ENCODE measurements around the gene RAD21L1. TPM values are rescaled to one million over a fixed set of nuclear protein-coding genes. Genes with fewer than 3 reads are reported as not detected.

Gene RAD21L1
- total and polyA plus RNA-seq, 5 experiments from 2014 or later, result 0.49 TPM; not detected in 4

DNA sequence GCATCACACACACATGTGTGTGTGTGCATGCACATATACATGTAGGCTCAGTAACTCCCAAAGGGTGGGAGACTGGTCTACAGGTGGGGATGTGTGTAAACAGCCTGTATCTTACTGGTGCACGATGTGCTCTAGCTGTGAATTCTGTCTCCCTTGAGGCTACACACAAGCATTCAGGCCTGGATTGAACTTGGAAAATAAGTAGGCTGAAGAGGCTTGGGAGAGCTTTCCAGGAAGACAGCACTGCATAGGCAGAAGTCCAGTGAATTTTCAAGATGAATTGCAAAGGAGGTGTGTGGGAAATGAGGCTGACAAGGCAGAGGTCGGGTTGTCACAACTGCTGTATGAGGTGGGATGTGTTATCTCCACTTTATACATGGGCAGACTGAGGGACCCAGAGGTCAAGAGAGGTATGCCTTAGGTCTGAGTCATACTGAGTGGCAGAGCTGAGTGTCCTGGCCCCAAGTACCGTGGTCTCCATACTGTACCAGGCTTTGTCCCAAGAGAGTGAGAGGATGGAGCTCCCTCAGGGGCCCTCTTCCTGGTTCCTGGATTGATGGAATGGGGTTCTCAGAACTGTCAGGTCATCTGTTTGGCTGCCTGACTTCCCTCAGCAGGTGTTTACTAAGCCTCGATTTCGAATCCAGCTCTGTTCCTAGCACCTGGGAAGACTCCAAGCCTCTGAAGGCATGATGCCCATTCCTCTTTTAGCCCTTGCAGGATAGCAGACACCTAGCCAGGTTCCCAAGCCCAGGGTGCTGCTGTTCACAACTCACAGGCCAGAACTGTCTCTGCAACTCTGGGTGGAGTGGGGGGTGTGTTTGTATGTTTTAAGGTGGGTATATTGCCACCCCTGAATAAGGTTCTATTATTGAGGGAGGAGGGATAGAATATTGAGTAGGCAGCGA, 54.6 kb downstream of the RAD21L1 start:
- H3K4me3 Mint-ChIP-seq, result peak overlapping the region in 8 of 10 donors; percentile 21 to 75 (median 67)
- no peaks in the 10 kb centered on the region for H3K27me3 Mint-ChIP-seq
- peaks cover 0 to 8% (median 0%) of the 10 kb centered on the region in 3 donors for H3K36me3 Mint-ChIP-seq
- H3K4me1 Mint-ChIP-seq, result peaks cover 35 to 66% (median 59%) of the 10 kb centered on the region in 4 donors
- DNase-seq (no peak), ATAC-seq (peak in 1 of 2 donors; percentile 41)
- H3K27ac Mint-ChIP-seq, result peak overlapping the region; percentile 75 to 96 (median 85)
- H3K9me3 Mint-ChIP-seq, result no peaks in the 10 kb centered on the region
- POLR2A ChIA-PET, result interaction anchor here (1.0 to 5.8 kb wide), 3 partner anchors 10 to 55 kb away, joined by 3 to 33 read pairs (median 4); partner anchors contain the start of genes RAD21L1 and SNPH

DNA sequence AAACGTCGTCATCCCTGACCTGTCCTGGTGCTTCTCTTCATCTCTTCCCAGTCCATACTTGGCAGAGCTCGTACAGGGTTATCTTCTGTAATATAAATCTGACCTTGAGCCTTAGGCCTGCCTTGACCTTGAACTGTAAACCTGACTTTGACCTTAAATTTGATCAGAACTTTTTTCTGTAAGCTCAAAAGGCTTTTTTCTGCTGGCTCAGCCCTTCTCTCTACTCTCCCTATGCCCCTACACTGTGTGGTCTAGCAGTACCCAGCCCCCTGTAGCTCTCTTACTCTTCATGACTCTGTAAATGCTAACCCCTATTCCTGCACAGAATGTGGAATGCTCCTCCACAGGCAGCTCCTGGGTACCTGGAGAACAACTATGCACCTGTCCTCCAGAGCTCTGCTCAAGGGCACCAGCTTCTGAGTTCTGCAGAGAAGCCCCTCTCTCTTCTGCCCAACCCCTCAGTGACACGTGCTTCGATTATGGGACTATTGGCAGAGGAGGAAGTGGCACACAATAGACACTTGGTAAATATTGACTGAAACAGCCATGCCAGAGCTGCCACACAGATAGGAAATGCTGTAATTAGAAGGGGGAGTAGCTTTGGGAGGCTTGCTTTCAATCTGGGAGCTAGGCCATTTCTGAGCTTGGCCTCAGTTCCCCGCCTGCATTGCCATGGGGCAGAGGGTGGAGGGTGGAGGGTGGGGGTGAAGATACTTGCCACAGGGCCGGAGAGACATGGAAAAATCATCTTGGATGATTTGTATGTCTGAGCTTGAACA, 55.6 kb downstream of the RAD21L1 start:
- Mint-ChIP-seq H3K4me3 (peak overlapping the region; percentile 24 to 75 (median 67)), H3K36me3 (peaks cover 0 to 4% (median 0%) of the 10 kb centered on the region in 3 donors), H3K4me1 (peaks cover 35 to 67% (median 63%) of the 10 kb centered on the region in 4 donors), H3K27ac (peak overlapping the region; percentile 75 to 96 (median 85)), H3K27me3 (no peaks in the 10 kb centered on the region), H3K9me3 (no peaks in the 10 kb centered on the region)
- ATAC-seq (peak in 1 of 2 donors; percentile 51), DNase-seq (peak in 1 of 10 donors; percentile 11)
- POLR2A ChIA-PET, result interaction anchor here (0.7 to 5.8 kb wide), 5 partner anchors 11 to 108 kb away, joined by 3 to 33 read pairs (median 3); partner anchors contain the start of genes RAD21L1 and SNPH

DNA sequence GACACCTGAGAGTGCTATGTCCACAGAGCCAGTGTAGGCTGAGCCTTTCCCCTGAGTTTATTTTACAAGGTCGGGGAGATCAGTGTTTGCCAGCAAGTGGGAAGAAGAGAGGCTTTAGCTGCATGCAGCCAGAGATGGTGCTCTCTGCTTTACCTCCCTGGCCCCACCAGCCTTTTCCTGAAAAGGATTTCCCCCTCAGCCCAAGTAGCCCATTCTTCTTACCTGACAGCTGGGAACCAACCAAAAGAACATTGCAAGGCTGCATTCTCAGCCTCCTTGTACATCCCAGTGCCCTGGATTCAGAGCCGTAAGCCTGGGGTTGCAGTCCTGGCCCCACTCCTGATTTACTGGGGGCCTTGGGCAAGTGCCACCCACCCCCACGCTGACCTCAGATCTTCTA, 57.1 kb downstream of the RAD21L1 start:
- DNase-seq (no peak), ATAC-seq (no peak)
- POLR2A ChIA-PET, result interaction anchor here (0.9 to 5.8 kb wide), 4 partner anchors 9 to 55 kb away, joined by 3 to 33 read pairs (median 4); partner anchors contain the start of gene SNPH
- Mint-ChIP-seq H3K9me3 (no peaks in the 10 kb centered on the region), H3K27me3 (no peaks in the 10 kb centered on the region), H3K27ac (peak overlapping the region; percentile 3 to 97 (median 82)), H3K4me3 (peak overlapping the region in 3 of 10 donors; percentile 2 to 48 (median 34)), H3K36me3 (peaks cover 0 to 7% (median under 1%) of the 10 kb centered on the region in 3 donors), H3K4me1 (peaks cover 47 to 82% (median 77%) of the 10 kb centered on the region in 4 donors)

DNA sequence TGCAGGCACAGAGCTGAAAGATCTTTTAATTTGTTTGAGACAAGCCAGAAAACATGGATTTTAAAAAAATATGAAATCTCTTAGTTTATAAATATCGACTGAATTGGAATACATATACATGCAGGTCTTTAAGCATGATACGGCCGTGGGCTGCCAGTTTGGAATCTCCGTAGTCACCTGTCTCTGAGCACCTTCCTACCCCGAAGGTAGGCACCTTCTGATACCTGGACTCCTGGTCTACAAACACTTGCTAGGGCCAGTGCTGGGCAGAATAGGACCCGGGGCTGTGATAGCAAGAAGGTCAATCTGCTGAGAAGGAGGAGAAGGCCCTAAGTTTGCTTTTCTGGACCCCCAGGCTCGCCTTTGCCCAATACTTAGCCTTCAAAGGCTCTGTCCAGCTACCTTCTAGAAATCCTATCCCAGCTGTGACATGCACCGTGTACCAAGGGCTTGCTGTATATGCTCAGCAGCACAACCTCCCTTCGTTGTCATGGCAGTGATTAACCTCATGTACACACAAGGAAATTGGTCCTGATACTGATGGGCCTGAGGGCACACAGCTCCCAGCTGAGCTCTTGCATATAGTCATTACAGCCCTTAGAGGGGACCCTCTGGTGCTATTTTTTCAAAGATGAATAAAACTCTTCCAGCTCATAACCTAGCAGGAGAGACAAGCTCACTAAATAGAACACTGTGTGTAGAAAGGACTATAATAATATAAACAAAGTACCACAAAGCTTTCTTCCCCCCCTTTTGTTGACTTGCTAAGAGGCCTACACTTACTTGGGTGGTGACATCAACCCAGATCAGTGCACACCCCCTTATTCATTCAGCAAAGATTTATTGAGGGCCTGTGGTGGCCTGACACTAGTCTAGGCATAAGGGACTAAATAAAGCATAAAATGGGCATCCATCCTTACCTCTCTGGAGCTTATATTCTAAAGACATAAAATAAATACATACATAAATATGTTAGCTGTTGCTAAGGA, 58.0 kb downstream of the RAD21L1 start:
- peak in 1 of 10 donors; percentile 10 for DNase-seq
- Mint-ChIP-seq H3K27me3 (no peaks in the 10 kb centered on the region), H3K4me3 (peak overlapping the region in 5 of 10 donors; percentile 8 to 81 (median 46)), H3K27ac (peak overlapping the region; percentile 40 to 97 (median 88)), H3K36me3 (peaks cover 0 to 8% (median 4%) of the 10 kb centered on the region in 3 donors), H3K4me1 (peaks cover 50 to 86% (median 81%) of the 10 kb centered on the region in 4 donors), H3K9me3 (no peaks in the 10 kb centered on the region)
- ATAC-seq, result peak in 1 of 2 donors; percentile 19
- POLR2A ChIA-PET, result interaction anchor here (0.8 to 5.8 kb wide), 4 partner anchors 9 to 46 kb away, joined by 3 to 33 read pairs (median 4); partner anchors contain the start of gene SNPH

DNA sequence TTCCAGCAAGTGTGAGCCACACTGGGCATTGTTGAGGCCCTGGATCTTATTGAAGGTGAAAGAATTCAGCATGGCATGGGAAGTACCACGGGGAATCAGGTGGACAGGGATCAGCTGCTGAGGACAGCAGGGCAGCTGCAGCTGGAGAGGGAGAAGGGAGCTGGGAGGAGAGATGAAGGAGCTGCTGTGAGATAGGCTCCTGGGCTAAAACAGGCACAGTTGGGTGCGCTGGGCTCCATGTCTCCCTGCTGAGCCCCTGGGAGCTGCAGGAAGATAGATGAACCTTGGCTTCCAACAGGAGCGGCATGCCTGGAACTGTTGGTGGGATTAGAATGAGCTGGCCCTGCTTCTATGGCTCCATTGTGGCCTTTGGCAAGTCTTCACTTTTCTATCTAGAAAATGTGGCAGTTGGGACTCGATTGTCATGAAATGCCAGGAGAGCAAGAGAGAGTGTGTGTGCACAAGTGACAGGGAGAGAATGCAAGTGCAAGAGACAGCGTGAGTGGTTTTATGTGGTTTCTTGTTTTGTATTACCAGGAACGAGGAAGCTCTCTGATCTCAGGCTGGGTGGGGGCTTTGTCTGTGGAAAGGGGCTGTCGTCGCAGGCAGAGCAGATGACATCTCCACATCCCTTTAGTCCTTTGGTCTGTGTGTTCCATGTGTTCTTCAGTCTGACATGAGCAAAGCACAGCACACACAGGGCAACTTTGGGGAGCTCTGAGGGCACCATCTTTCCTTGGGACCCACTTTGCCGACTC, 60.6 kb downstream of the RAD21L1 start:
- H3K36me3 Mint-ChIP-seq, result peaks cover 0 to 14% (median 6%) of the 10 kb centered on the region in 3 donors
- DNase-seq (peak in 9 of 10 donors; percentile 24 to 78 (median 51)), ATAC-seq (peak; percentile 83 to 88)
- H3K27me3 Mint-ChIP-seq, result no peaks in the 10 kb centered on the region
- no peaks in the 10 kb centered on the region for H3K9me3 Mint-ChIP-seq
- H3K27ac Mint-ChIP-seq, result peak overlapping the region; percentile 91 to 97 (median 96)
- H3K4me3 Mint-ChIP-seq, result peak overlapping the region; percentile 61 to 94 (median 82)
- peaks cover 47 to 78% (median 76%) of the 10 kb centered on the region in 4 donors for H3K4me1 Mint-ChIP-seq
- POLR2A ChIA-PET, result interaction anchor here (0.7 to 2.5 kb wide), 9 partner anchors 8 to 1922 kb away, joined by 3 to 19 read pairs (median 5); partner anchors contain the start of gene SNPH

DNA sequence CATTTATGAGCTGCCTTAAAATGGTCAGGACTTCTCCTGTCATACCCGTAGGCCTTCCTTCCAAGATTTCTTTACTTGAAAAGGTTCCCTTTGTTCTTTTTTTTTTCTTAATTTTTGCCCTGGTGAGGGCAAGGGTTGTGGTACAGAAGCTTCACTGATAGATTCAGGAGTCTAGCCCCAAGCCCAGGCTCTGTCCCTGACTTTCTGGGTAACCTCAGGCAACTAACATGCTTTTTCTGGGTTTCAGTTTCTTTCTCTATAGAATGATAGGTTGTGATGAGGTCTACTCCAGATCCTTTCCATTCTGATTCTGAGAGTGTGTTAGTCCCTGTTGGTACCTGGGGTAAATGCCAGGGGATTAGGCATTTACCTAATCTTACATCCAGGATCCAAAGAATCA, 61.5 kb downstream of the RAD21L1 start:
- H3K36me3 Mint-ChIP-seq, result peaks cover 0 to 14% (median 6%) of the 10 kb centered on the region in 3 donors
- no peaks in the 10 kb centered on the region for H3K27me3 Mint-ChIP-seq
- no peaks in the 10 kb centered on the region for H3K9me3 Mint-ChIP-seq

DNA sequence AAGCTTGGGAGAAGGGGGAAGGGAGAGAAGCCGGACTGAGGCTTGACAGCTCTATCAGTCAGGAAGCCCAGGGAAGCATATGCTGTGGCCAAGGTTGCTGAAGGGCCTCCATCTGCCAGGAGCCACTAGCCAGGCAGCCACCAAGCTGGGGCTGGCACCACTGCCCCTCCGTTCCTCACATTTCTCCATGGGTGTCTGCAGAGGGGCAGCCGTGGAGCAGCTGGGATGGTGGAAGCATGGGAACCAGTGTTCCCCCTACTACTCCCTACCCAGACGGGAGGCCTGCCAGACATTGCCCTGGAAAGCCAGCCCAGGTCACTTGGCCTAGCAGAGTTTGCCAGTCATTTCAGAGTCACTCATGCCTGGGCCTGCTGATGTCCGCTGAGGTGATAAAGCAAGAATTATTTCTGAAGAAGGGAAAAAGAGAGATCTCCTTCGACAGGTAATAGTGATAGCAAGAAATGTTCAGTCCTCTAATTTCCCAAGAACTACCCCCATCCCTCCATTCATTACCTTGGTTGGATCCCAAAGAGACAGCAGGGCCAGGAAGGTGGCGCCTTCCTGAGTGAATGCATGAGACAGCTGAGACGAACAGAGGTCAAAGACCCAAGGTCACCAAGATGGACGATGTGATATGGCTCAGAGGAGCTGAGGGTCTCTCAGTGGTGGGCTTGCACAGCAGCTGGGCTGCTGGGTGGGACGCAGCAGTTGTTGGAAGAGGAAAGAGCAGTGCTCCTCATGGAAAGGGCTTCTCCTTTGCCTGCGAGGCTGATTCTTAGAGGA, 62.1 kb downstream of the RAD21L1 start:
- no peaks in the 10 kb centered on the region for H3K9me3 Mint-ChIP-seq
- H3K4me3 Mint-ChIP-seq, result peak overlapping the region in 4 of 10 donors; percentile 81 to 94 (median 86)
- H3K36me3 Mint-ChIP-seq, result peaks cover 0 to 14% (median 6%) of the 10 kb centered on the region in 3 donors
- peak overlapping the region; percentile 91 to 97 (median 96) for H3K27ac Mint-ChIP-seq
- peak in 1 of 10 donors; percentile 36 for DNase-seq
- ATAC-seq, result no peak
- no peaks in the 10 kb centered on the region for H3K27me3 Mint-ChIP-seq
- POLR2A ChIA-PET, result interaction anchor here (1.1 to 2.6 kb wide), 6 partner anchors 10 to 1921 kb away, joined by 3 to 19 read pairs (median 7); partner anchors contain the start of gene SNPH
- H3K4me1 Mint-ChIP-seq, result peaks cover 54 to 84% (median 79%) of the 10 kb centered on the region in 4 donors

More for the DNA sequence above, 61.5 kb downstream of the RAD21L1 start:
- DNase-seq (peak in 2 of 10 donors; percentile 24 to 34), ATAC-seq (peak; percentile 46 to 54)
- H3K27ac Mint-ChIP-seq, result peak overlapping the region; percentile 91 to 97 (median 96)
- POLR2A ChIA-PET, result interaction anchor here (0.7 to 2.5 kb wide), 9 partner anchors 9 to 1921 kb away, joined by 3 to 19 read pairs (median 5); partner anchors contain the start of gene SNPH
- peaks cover 49 to 82% (median 77%) of the 10 kb centered on the region in 4 donors for H3K4me1 Mint-ChIP-seq
- peak overlapping the region; percentile 61 to 94 (median 82) for H3K4me3 Mint-ChIP-seq

DNA sequence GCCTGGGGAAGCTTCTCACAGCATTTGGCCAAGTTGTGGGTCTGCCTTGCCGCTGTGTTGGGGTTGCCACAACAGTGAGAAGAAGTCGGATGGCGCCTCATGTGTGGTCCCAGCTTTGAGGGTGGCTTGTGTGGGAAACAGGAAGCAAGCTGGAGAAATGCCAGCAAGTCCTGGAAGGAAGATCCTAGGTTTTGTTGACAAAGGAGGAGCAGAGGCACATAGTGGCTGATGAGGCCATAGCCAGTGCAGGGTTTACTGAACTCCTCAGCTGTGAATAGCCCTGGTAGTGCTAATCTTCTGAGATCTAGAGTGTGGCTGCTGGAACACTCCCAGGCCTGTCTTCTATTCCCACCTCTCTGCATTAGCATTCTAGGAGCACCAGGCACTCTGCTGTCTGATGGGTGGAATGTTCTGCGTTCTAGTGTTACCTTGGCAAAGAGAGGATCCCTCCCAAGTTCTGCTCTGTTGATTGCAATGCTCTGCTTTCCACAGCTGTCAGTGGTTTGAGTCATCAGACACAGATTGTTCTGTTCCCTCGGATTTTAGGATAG, 65.4 kb downstream of the RAD21L1 start:
- POLR2A ChIA-PET, result interaction anchor here (1.1 to 1.5 kb wide), 2 partner anchors 14 to 27 kb away, joined by 3 to 4 read pairs; no protein-coding TSS in a partner anchor
- Mint-ChIP-seq H3K27me3 (no peaks in the 10 kb centered on the region), H3K4me3 (peak overlapping the region in 1 of 10 donors; percentile 31), H3K27ac (peak overlapping the region; percentile 26 to 91 (median 64)), H3K36me3 (peaks cover 0 to 17% (median 7%) of the 10 kb centered on the region in 3 donors), H3K4me1 (peaks cover 37 to 68% (median 54%) of the 10 kb centered on the region in 4 donors), H3K9me3 (no peaks in the 10 kb centered on the region)
- no peak for ATAC-seq
- DNase-seq, result peak in 1 of 10 donors; percentile 8

DNA sequence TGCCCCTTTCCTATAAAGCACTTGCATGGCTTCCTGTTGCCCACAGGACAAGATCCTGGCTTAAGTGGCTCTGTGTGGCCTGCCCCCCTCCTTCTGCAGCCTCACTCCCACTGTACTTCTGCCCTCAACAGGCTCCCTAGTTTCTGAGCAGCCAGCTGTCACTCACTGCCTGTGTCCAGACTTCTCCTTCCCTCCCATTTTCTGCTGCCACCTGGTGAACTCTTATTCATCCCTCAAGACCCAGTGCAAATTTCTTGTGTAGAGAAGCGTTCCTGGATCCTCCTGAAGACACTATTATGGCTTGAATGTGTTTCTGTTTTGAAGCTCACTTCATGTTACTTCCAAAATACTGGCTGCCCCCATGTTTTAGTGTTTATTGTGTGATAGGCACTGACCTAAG, 66.8 kb downstream of the RAD21L1 start:
- H3K4me1 Mint-ChIP-seq, result peaks cover 30 to 67% (median 46%) of the 10 kb centered on the region in 4 donors
- H3K27me3 Mint-ChIP-seq, result no peaks in the 10 kb centered on the region

More for the DNA sequence above, 66.8 kb downstream of the RAD21L1 start:
- DNase-seq (no peak), ATAC-seq (no peak)
- H3K27ac Mint-ChIP-seq, result peak overlapping the region in 9 of 10 donors; percentile 26 to 79 (median 44)
- H3K4me3 Mint-ChIP-seq, result peak overlapping the region in 2 of 10 donors; percentile 3 to 52
- POLR2A ChIA-PET, result interaction anchor here (1.1 to 1.2 kb wide), 2 partner anchors 8 to 11 kb away, joined by 3 read pairs; no protein-coding TSS in a partner anchor
- H3K36me3 Mint-ChIP-seq, result peaks cover 0 to 27% (median 14%) of the 10 kb centered on the region in 3 donors
- H3K9me3 Mint-ChIP-seq, result no peaks in the 10 kb centered on the region
